Measurements from ENCODE around the gene SAMHD1.
"Not testable (repeated sequence)": the region's sequence is repeated elsewhere in the genome, so short reads cannot be mapped to it uniquely, and the experiment has no call there.

Gene SAMHD1

GRCh38 chr20:36984257-36984638 is 32.7 kb upstream of the SAMHD1 start:
- H3K36me3 ChIP-seq, result 0 out of 22 replicates have a peak, but pooled peaks cover 0 to 3% (median 0%) of the 10 kb centered on the region in 11 experiments
- peaks cover 0 to 55% (median 36%) of the 10 kb centered on the region in 11 experiments; a peak in 18 of 22 replicates for H3K9me3 ChIP-seq (replicated peaks in 1 of 11)
- peaks cover 15 to 66% (median 35%) of the 10 kb centered on the region in 10 experiments for H3K4me1 ChIP-seq
- H3K4me2 ChIP-seq, result peak overlapping the region; percentile 1 to 82 (median 61); a peak in 20 of 22 replicates
- peak overlapping the region in 1 of 10 experiments; percentile 4; a peak in 1 of 20 replicates for H3K4me3 ChIP-seq
- peak overlapping the region in 2 of 11 experiments; percentile 9 to 61; a peak in 2 of 22 replicates for H3K9ac ChIP-seq
- H3K27me3 ChIP-seq, result no peaks in the 10 kb centered on the region
- TF ChIP-seq Cebpa-rat (IDR thresholded peaks at IDR 0.05), result no peak
- H3K27ac ChIP-seq, result peak overlapping the region in 5 of 11 experiments; percentile 4 to 77 (median 59); a peak in 8 of 22 replicates
- no peaks in the 10 kb centered on the region for H4K20me1 ChIP-seq

- TF ChIP-seq Cebpa-rat (IDR thresholded peaks at IDR 0.05), result no peak
- Histone ChIP-seq H3K4me2 (peak overlapping the region; percentile 23 to 78 (median 72); a peak in 20 of 22 replicates), H3K36me3 (peaks cover 0 to 11% (median 2%) of the 10 kb centered on the region in 11 experiments; a peak in 2 of 22 replicates)
These were observed 23.8 kb upstream of the SAMHD1 start for GRCh38 chr20:36975099-36975818.

GRCh38 chr20:36974660-36975059 is 23.2 kb upstream of the SAMHD1 start:
- Histone ChIP-seq H3K4me3 (no peak overlapping the region; a peak in 1 of 20 replicates), H3K27ac (peak overlapping the region in 7 of 11 experiments; percentile 37 to 71 (median 50); a peak in 11 of 22 replicates), H3K36me3 (peaks cover 0 to 16% (median 4%) of the 10 kb centered on the region in 11 experiments; a peak in 2 of 22 replicates), H3K27me3 (no peaks in the 10 kb centered on the region), H4K20me1 (no peaks in the 10 kb centered on the region), H3K4me2 (peak overlapping the region; percentile 13 to 78 (median 72); a peak in 19 of 22 replicates), H3K9ac (0 out of 22 replicates have a peak overlapping the region, but pooled peaks of 2 of the 11 experiments have one; percentile 33 to 35), H3K9me3 (replicated peaks in 1 of 11) (peaks cover 0 to 63% (median 44%) of the 10 kb centered on the region in 11 experiments; a peak in 18 of 22 replicates), H3K4me1 (peaks cover 19 to 37% (median 24%) of the 10 kb centered on the region in 10 experiments)
- TF ChIP-seq Cebpa-rat (IDR thresholded peaks at IDR 0.05), result no peak

More at GRCh38 chr20:36975099-36975818, 23.8 kb upstream of the SAMHD1 start:
- Histone ChIP-seq H3K4me3 (no peak overlapping the region; a peak in 1 of 20 replicates), H3K27me3 (no peaks in the 10 kb centered on the region), H4K20me1 (no peaks in the 10 kb centered on the region), H3K27ac (peak overlapping the region in 9 of 11 experiments; percentile 45 to 71 (median 66); a peak in 17 of 22 replicates), H3K4me1 (peaks cover 14 to 32% (median 19%) of the 10 kb centered on the region in 10 experiments), H3K9ac (no peak overlapping the region), H3K9me3 (replicated peaks in 1 of 11) (peaks cover 0 to 61% (median 38%) of the 10 kb centered on the region in 11 experiments; a peak in 18 of 22 replicates)

GRCh38 chr20:36971103-36971502 is 19.6 kb upstream of the SAMHD1 start:
- Histone ChIP-seq H4K20me1 (no peaks in the 10 kb centered on the region), H3K4me3 (no peak overlapping the region; a peak in 1 of 20 replicates), H3K27ac (no peak overlapping the region), H3K36me3 (peaks cover 0 to 16% (median 4%) of the 10 kb centered on the region in 11 experiments; a peak in 2 of 22 replicates), H3K27me3 (no peaks in the 10 kb centered on the region), H3K9me3 (replicated peaks in 1 of 11) (peaks cover 0 to 44% (median 26%) of the 10 kb centered on the region in 11 experiments; a peak in 18 of 22 replicates), H3K4me2 (peak overlapping the region in 1 of 11 experiments; percentile 84; a peak in 2 of 22 replicates), H3K4me1 (peaks cover 35 to 49% (median 42%) of the 10 kb centered on the region in 10 experiments), H3K9ac (no peak overlapping the region)
- TF ChIP-seq Cebpa-rat (IDR thresholded peaks at IDR 0.05), result no peak

DNA sequence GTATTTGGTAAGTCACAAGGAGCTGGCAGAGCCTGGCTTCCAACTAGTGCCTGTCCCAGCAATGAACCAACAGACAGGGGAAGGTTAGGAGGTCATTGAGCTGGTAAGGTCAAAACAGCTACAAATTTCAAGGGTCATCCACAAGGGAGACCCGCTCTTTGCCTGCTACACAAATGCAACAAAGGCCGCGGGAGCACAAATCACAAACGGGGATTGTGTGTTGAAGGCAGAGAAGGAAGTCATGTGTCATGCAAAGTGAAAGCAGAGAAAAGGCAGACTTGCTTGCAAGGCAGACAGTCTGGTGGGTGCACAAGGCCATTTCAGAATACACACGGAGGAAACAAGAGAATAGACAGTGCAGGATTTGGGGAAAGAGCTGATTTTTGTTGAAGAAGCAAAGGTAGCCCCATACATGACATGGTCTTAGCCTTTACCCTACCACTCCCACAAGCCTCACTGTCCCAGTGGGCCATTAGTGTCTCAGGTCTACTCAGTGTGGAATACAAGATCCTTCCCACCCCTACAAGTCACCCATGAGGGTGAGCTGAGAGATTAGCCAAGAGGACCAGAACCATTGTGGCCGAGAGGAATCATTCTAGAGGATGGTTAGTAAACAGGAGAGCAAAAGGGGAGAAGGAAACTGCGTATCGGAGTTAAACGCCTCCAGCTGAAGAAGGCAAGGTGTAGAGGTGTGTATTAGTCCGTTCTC is 18.1 kb upstream of the SAMHD1 start:
- H3K4me3 ChIP-seq, result no peak overlapping the region
- H3K27ac ChIP-seq, result peak overlapping the region in 10 of 11 experiments; percentile 12 to 81 (median 60); a peak in 18 of 22 replicates
- H3K4me2 ChIP-seq, result peak overlapping the region; percentile 43 to 84 (median 54)
- H3K9ac ChIP-seq, result peak overlapping the region in 7 of 11 experiments; percentile 4 to 60 (median 38); a peak in 10 of 22 replicates
- H4K20me1 ChIP-seq, result no peaks in the 10 kb centered on the region
- H3K36me3 ChIP-seq, result peaks cover 0 to 16% (median 4%) of the 10 kb centered on the region in 11 experiments; a peak in 2 of 22 replicates
- H3K9me3 ChIP-seq (replicated peaks in 1 of 11), result peaks cover 0 to 44% (median 26%) of the 10 kb centered on the region in 11 experiments; a peak in 18 of 22 replicates
- no peak for TF ChIP-seq Cebpa-rat (IDR thresholded peaks at IDR 0.05)
- peaks cover 27 to 40% (median 33%) of the 10 kb centered on the region in 10 experiments for H3K4me1 ChIP-seq
- H3K27me3 ChIP-seq, result no peaks in the 10 kb centered on the region

DNA sequence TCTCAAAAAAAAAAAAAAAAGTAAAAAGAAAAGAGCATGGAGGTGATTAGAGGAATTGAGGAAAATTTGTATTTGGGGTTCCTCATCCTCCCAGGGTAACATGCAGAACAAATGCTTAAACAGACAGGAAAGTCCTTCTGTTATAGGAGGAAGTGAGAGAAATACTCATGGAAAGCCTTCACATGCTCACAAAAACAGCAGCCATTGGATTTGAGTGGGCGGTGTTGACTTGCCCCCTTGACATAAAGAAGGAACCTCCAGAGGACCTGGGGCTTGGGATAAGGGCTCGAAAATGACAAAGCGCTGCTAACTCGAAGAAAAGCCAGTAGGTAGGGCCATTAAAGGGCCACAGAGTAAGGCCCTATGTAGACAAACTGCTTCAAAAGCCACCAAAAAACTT is 17.5 kb upstream of the SAMHD1 start:
- Histone ChIP-seq H3K4me2 (peak overlapping the region; percentile 43 to 84 (median 54); a peak in 21 of 22 replicates), H3K27me3 (no peaks in the 10 kb centered on the region), H3K4me3 (no peak overlapping the region), H3K27ac (peak overlapping the region in 10 of 11 experiments; percentile 12 to 81 (median 60); a peak in 18 of 22 replicates), H3K9me3 (replicated peaks in 1 of 11) (peaks cover 0 to 44% (median 26%) of the 10 kb centered on the region in 11 experiments; a peak in 18 of 22 replicates), H3K4me1 (peaks cover 21 to 39% (median 27%) of the 10 kb centered on the region in 10 experiments), H3K36me3 (peaks cover 0 to 16% (median 4%) of the 10 kb centered on the region in 11 experiments; a peak in 2 of 22 replicates), H3K9ac (peak overlapping the region in 7 of 11 experiments; percentile 4 to 60 (median 38); a peak in 10 of 22 replicates), H4K20me1 (no peaks in the 10 kb centered on the region)
- no peak for TF ChIP-seq Cebpa-rat (IDR thresholded peaks at IDR 0.05)

- Histone ChIP-seq H3K36me3 (peaks cover 0 to 26% (median 7%) of the 10 kb centered on the region in 11 experiments; a peak in 5 of 22 replicates), H3K27me3 (no peaks in the 10 kb centered on the region), H3K9me3 (replicated peaks in 1 of 11) (peaks cover 10 to 47% (median 36%) of the 10 kb centered on the region in 11 experiments), H3K9ac (no peak overlapping the region), H3K27ac (no peak overlapping the region), H3K4me2 (peak overlapping the region in 5 of 11 experiments; percentile 67 to 84 (median 70); a peak in 6 of 22 replicates), H3K4me3 (no peak overlapping the region), H3K4me1 (peaks cover 12 to 39% (median 21%) of the 10 kb centered on the region in 10 experiments), H4K20me1 (no peaks in the 10 kb centered on the region)
- no peak for TF ChIP-seq Cebpa-rat (IDR thresholded peaks at IDR 0.05)
These were observed 16.1 kb upstream of the SAMHD1 start for GRCh38 chr20:36967636-36968035.

- Histone ChIP-seq H3K36me3 (peaks cover 0 to 28% (median 11%) of the 10 kb centered on the region in 11 experiments; a peak in 6 of 22 replicates), H3K4me1 (peaks cover 12 to 39% (median 21%) of the 10 kb centered on the region in 10 experiments), H3K9me3 (replicated peaks in 1 of 11) (peaks cover 17 to 49% (median 41%) of the 10 kb centered on the region in 11 experiments)
- not testable (repeated sequence) for H3K4me2 ChIP-seq, H3K27ac ChIP-seq, H3K27me3 ChIP-seq, H4K20me1 ChIP-seq, H3K4me3 ChIP-seq, H3K9ac ChIP-seq
These were observed 15.5 kb upstream of the SAMHD1 start for GRCh38 chr20:36966965-36967364.

DNA sequence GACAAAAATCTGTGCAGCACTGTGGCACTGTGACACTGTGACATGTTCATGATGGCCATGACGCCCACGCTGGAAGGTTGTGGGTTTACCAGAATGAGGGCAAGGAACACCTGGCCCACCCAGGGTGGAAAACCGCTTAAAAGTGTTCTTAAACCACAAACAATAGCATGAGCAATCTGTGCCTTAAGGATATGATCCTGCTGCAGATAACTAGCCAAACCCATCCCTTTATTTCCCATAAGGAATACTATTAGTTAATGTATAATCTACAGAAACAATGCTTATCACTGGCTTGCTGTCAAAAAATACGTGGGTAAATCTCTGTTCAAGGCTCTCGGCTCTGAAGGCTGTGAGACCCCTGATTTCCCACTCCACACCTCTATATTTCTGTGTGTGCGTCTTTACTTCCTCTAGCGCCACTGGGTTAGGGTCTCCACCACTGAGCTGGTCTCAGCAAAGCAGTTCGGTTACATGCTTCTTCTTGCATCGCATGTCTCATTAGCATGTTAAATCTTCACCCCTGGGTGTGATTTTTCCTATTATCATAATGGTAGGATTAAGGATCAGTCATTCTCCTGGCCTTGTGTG is 10.9 kb upstream of the SAMHD1 start:
- not testable (repeated sequence) for H3K9ac ChIP-seq, H3K27me3 ChIP-seq, H4K20me1 ChIP-seq, H3K27ac ChIP-seq, H3K4me3 ChIP-seq, H3K4me2 ChIP-seq
- Histone ChIP-seq H3K4me1 (peaks cover 0 to 40% (median 21%) of the 10 kb centered on the region in 10 experiments; a peak in 16 of 20 replicates), H3K36me3 (peaks cover 0 to 14% (median 8%) of the 10 kb centered on the region in 11 experiments; a peak in 5 of 22 replicates), H3K9me3 (replicated peaks in 1 of 11) (peaks cover 29 to 45% (median 40%) of the 10 kb centered on the region in 11 experiments)
